ENCODE results near the gene ZNF479. TPM values are rescaled to one million over a fixed set of nuclear protein-coding genes. Genes with fewer than 3 reads are reported as not detected.
"Not testable (repeated sequence)": the region's sequence is repeated elsewhere in the genome, so short reads cannot be mapped to it uniquely, and the experiment has no call there.

The ZNF479 gene
- not detected for total RNA-seq

- DNase-seq; H3K9me3 ChIP-seq; intact Hi-C loops (cut with DNase I; ENCODE audit: low total_unique reads); H3K36me3 ChIP-seq; H3K4me3 ChIP-seq; H3K4me1 ChIP-seq; H3K27ac ChIP-seq; ATAC-seq; H3K27me3 ChIP-seq; in situ Hi-C loops (cut with MboI; ENCODE audit: low sequenced_read_pairs in 4 of 4): not testable (repeated sequence)
Observed at GRCh38 chr7:57132336-57132735, at the start of gene ZNF479. TSS of gene ZNF479 (minus strand) at chr7:57132436. CDS start at chr7:57132324, 112 bp downstream.

GRCh38 chr7:57182031-57182430 is 49.8 kb upstream of the ZNF479 start:
- no peak for ATAC-seq
- Histone ChIP-seq H3K4me3 (no peak overlapping the region), H3K27me3 (no peaks in the 10 kb centered on the region), H3K9me3 (no peaks in the 10 kb centered on the region), H3K4me1 (no peaks in the 10 kb centered on the region), H3K36me3 (no peaks in the 10 kb centered on the region), H3K27ac (no peak overlapping the region)
- no peak for DNase-seq
- TF ChIP-seq CTCF (IDR thresholded peaks at IDR 0.05 in 4 of 5, conservative IDR thresholded peaks at IDR 0.05 in 1 of 5): no peak
- no peak for TF ChIP-seq POLR2A (IDR thresholded peaks at IDR 0.05)
- intact Hi-C loops (cut with DNase I; ENCODE audit: low total_unique reads): no loop called here
- in situ Hi-C loops (cut with MboI; ENCODE audit: low sequenced_read_pairs in 4 of 4): no loop called here

GRCh38 chr7:57181281-57181680 is 49.0 kb upstream of the ZNF479 start:
- no peaks in the 10 kb centered on the region for H3K4me1 ChIP-seq
- H3K27ac ChIP-seq: no peak overlapping the region
- no peaks in the 10 kb centered on the region for H3K27me3 ChIP-seq
- intact Hi-C loops (cut with DNase I; ENCODE audit: low total_unique reads): no loop called here
- in situ Hi-C loops (cut with MboI; ENCODE audit: low sequenced_read_pairs in 4 of 4): no loop called here
- DNase-seq (no peak), ATAC-seq (no peak)
- TF ChIP-seq CTCF (IDR thresholded peaks at IDR 0.05 in 4 of 5, conservative IDR thresholded peaks at IDR 0.05 in 1 of 5): no peak
- no peak for TF ChIP-seq POLR2A (IDR thresholded peaks at IDR 0.05)
- H3K9me3 ChIP-seq: no peaks in the 10 kb centered on the region
- no peak overlapping the region for H3K4me3 ChIP-seq
- no peaks in the 10 kb centered on the region for H3K36me3 ChIP-seq

- no peaks in the 10 kb centered on the region for H3K4me1 ChIP-seq
- no peak for TF ChIP-seq POLR2A (IDR thresholded peaks at IDR 0.05)
- no peak for TF ChIP-seq CTCF (IDR thresholded peaks at IDR 0.05 in 4 of 5, conservative IDR thresholded peaks at IDR 0.05 in 1 of 5)
- intact Hi-C loops (cut with DNase I; ENCODE audit: low total_unique reads): no loop called here
- H3K27me3 ChIP-seq: no peaks in the 10 kb centered on the region
- no peaks in the 10 kb centered on the region for H3K36me3 ChIP-seq
- ATAC-seq (no peak), DNase-seq (no peak)
- no peaks in the 10 kb centered on the region for H3K9me3 ChIP-seq
- H3K27ac ChIP-seq: no peak overlapping the region
- H3K4me3 ChIP-seq: no peak overlapping the region
- in situ Hi-C loops (cut with MboI; ENCODE audit: low sequenced_read_pairs in 4 of 4): no loop called here
Observed at GRCh38 chr7:57179776-57180415, 47.7 kb upstream of the ZNF479 start.

GRCh38 chr7:57178768-57179139 is 46.5 kb upstream of the ZNF479 start:
- TF ChIP-seq POLR2A (IDR thresholded peaks at IDR 0.05) (no peak), CTCF (IDR thresholded peaks at IDR 0.05 in 4 of 5, conservative IDR thresholded peaks at IDR 0.05 in 1 of 5) (no peak)
- Histone ChIP-seq H3K9me3 (no peaks in the 10 kb centered on the region), H3K36me3 (no peaks in the 10 kb centered on the region), H3K4me3 (no peak overlapping the region), H3K27ac (no peak overlapping the region), H3K4me1 (no peaks in the 10 kb centered on the region), H3K27me3 (no peaks in the 10 kb centered on the region)
- no peak for DNase-seq
- in situ Hi-C loops (cut with MboI; ENCODE audit: low sequenced_read_pairs in 4 of 4): no loop called here
- no peak for ATAC-seq
- intact Hi-C loops (cut with DNase I; ENCODE audit: low total_unique reads): no loop called here

All from gastrocnemius medialis (tissue), 4 donors.